ENCODE measurements around the gene TBC1D21.

TBC1D21 gene

GRCh38 chr15:73873889-73874511 lies 636 bp downstream of the TBC1D21 start:
- H3K4me3 ChIP-seq (ENCODE audit: low read length in 2 of 2): no peak overlapping the region
- no peak overlapping the region for H3K27ac ChIP-seq (ENCODE audit: low read length)
- peaks cover 4 to 18% of the 10 kb centered on the region in 2 donors for H3K27me3 ChIP-seq (ENCODE audit: control insufficient read depth in 1 of 2, insufficient read depth in 2 of 2, low read length in 2 of 2)
- no peaks in the 10 kb centered on the region for H3K9me3 ChIP-seq (ENCODE audit: control insufficient read depth in 2 of 2, low read length in 2 of 2)
- no peak overlapping the region for H3K9ac ChIP-seq (ENCODE audit: low read length in 2 of 2)
- no peaks in the 10 kb centered on the region for H3K36me3 ChIP-seq (ENCODE audit: control insufficient read depth in 2 of 2, insufficient read depth in 2 of 2, low read length in 2 of 2)
- H3K4me1 ChIP-seq (ENCODE audit: control insufficient read depth, insufficient read depth, low read length): no peaks in the 10 kb centered on the region

DNA sequence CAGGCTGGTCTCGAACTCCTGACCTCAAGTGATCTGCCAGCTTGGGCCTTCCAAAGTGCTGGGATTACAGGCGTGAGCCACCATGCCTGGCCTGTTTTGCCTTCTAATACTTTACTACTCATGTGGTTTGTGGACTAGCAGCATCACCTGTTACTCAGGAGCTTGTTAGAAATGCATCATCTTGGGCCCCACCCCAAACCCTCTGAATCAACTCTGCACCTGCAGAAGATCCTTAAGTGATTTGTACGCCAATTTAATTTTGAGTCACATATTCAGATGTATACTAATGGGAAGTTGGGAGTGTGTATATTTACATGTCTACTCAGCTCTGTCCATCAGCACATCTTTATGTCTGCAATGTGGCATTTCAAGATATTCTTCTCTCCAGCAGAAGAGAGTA lies 6.1 kb downstream of the TBC1D21 start:
- no peaks in the 10 kb centered on the region for H3K9me3 ChIP-seq (ENCODE audit: control insufficient read depth in 2 of 2, low read length in 2 of 2)
- no peak overlapping the region for H3K4me3 ChIP-seq (ENCODE audit: low read length in 2 of 2)
- no peak overlapping the region for H3K9ac ChIP-seq (ENCODE audit: low read length in 2 of 2)
- no peak overlapping the region for H3K27ac ChIP-seq (ENCODE audit: low read length)
- no peaks in the 10 kb centered on the region for H3K4me1 ChIP-seq (ENCODE audit: control insufficient read depth, insufficient read depth, low read length)
- H3K36me3 ChIP-seq (ENCODE audit: control insufficient read depth in 2 of 2, insufficient read depth in 2 of 2, low read length in 2 of 2): no peaks in the 10 kb centered on the region
- H3K27me3 ChIP-seq (ENCODE audit: control insufficient read depth in 1 of 2, insufficient read depth in 2 of 2, low read length in 2 of 2): peaks cover 0 to 8% of the 10 kb centered on the region in 2 donors

DNA sequence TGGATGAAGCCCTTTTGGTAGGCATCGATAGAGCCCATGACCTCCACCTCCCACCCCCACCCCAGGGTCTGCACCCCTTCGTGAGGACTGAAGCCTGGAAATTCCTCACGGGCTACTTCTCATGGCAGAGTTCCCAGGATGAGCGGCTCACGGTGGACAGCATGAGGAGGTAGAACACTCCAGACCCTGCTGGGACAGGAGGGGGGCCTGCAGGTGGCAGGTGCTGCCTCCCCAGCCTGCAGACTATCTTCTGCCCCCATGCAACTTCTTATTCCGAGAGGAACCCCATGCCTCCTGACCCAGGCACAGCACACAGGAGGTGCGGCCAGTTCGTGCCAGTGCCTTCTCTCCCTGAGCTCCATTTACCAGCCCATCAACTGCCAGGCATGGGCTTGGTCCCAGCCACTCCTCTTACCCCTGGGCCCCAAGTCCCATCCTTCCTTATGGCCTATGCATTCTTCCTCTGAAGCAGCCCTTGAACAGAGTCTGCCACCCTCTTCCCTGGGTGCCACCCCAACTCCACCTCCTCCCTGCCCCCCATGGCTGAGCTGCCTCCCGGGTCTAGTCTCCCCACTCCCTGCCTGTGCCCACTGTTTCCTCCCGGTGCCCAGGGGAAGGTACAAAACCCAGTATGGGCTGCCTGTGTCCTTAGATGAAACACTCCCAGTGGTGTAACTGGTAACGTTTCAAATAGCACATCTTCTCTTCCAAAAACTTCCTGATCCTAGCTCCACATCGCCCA lies 8.4 kb downstream of the TBC1D21 start:
- Histone ChIP-seq H3K27ac (ENCODE audit: low read length) (no peak overlapping the region), H3K27me3 (ENCODE audit: control insufficient read depth in 1 of 2, insufficient read depth in 2 of 2, low read length in 2 of 2) (peaks cover 0 to 10% of the 10 kb centered on the region in 2 donors), H3K9me3 (ENCODE audit: control insufficient read depth in 2 of 2, low read length in 2 of 2) (no peaks in the 10 kb centered on the region), H3K4me1 (ENCODE audit: control insufficient read depth, insufficient read depth, low read length) (no peaks in the 10 kb centered on the region), H3K36me3 (ENCODE audit: control insufficient read depth in 2 of 2, insufficient read depth in 2 of 2, low read length in 2 of 2) (no peaks in the 10 kb centered on the region), H3K9ac (ENCODE audit: low read length in 2 of 2) (no peak overlapping the region), H3K4me3 (ENCODE audit: low read length in 2 of 2) (no peak overlapping the region)

- H3K4me1 ChIP-seq (ENCODE audit: control insufficient read depth, insufficient read depth, low read length): no peaks in the 10 kb centered on the region
- peaks cover 0 to 12% of the 10 kb centered on the region in 2 donors for H3K27me3 ChIP-seq (ENCODE audit: control insufficient read depth in 1 of 2, insufficient read depth in 2 of 2, low read length in 2 of 2)
- no peak overlapping the region for H3K27ac ChIP-seq (ENCODE audit: low read length)
- H3K9me3 ChIP-seq (ENCODE audit: control insufficient read depth in 2 of 2, low read length in 2 of 2): no peaks in the 10 kb centered on the region
- H3K4me3 ChIP-seq (ENCODE audit: low read length in 2 of 2): no peak overlapping the region
- no peaks in the 10 kb centered on the region for H3K36me3 ChIP-seq (ENCODE audit: control insufficient read depth in 2 of 2, insufficient read depth in 2 of 2, low read length in 2 of 2)
- H3K9ac ChIP-seq (ENCODE audit: low read length in 2 of 2): no peak overlapping the region
These were observed 9.5 kb downstream of the TBC1D21 start for GRCh38 chr15:73882761-73883419.

DNA sequence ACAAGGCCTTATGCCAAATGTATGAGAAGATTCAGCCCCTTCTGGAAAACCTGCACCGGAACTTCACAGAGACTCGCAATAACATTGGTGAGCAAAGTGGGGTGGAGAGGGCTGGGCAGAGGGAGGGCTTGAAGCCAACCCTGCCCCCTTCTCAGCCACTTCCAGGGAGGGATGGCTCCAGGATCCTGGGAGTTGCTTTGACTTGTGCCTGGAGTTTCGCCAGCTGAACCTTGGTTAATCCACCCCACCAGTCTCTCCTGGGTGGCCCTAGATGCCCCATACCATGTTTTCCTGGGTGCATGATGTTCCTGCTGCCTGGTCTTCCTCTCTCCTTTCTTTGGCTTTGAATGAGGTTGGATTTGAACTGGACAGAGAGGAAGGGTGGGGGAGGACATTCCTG lies 10.8 kb downstream of the TBC1D21 start:
- Histone ChIP-seq H3K9me3 (ENCODE audit: control insufficient read depth in 2 of 2, low read length in 2 of 2) (no peaks in the 10 kb centered on the region), H3K9ac (ENCODE audit: low read length in 2 of 2) (no peak overlapping the region), H3K27me3 (ENCODE audit: control insufficient read depth in 1 of 2, insufficient read depth in 2 of 2, low read length in 2 of 2) (peaks cover 0 to 13% of the 10 kb centered on the region in 2 donors), H3K4me3 (ENCODE audit: low read length in 2 of 2) (no peak overlapping the region), H3K27ac (ENCODE audit: low read length) (no peak overlapping the region), H3K36me3 (ENCODE audit: control insufficient read depth in 2 of 2, insufficient read depth in 2 of 2, low read length in 2 of 2) (no peaks in the 10 kb centered on the region), H3K4me1 (ENCODE audit: control insufficient read depth, insufficient read depth, low read length) (no peaks in the 10 kb centered on the region)

- Histone ChIP-seq H3K9ac (ENCODE audit: low read length in 2 of 2) (no peak overlapping the region), H3K9me3 (ENCODE audit: control insufficient read depth in 2 of 2, low read length in 2 of 2) (no peaks in the 10 kb centered on the region), H3K27ac (ENCODE audit: low read length) (no peak overlapping the region), H3K4me3 (ENCODE audit: low read length in 2 of 2) (no peak overlapping the region), H3K36me3 (ENCODE audit: control insufficient read depth in 2 of 2, insufficient read depth in 2 of 2, low read length in 2 of 2) (no peaks in the 10 kb centered on the region), H3K27me3 (ENCODE audit: control insufficient read depth in 1 of 2, insufficient read depth in 2 of 2, low read length in 2 of 2) (peaks cover 0 to 14% of the 10 kb centered on the region in 2 donors), H3K4me1 (ENCODE audit: control insufficient read depth, insufficient read depth, low read length) (no peaks in the 10 kb centered on the region)
These were observed 12.8 kb downstream of the TBC1D21 start for GRCh38 chr15:73885954-73886700.

GRCh38 chr15:73886717-73887345 lies 13.5 kb downstream of the TBC1D21 start:
- H3K9me3 ChIP-seq (ENCODE audit: control insufficient read depth in 2 of 2, low read length in 2 of 2): no peaks in the 10 kb centered on the region
- no peaks in the 10 kb centered on the region for H3K4me1 ChIP-seq (ENCODE audit: control insufficient read depth, insufficient read depth, low read length)
- no peaks in the 10 kb centered on the region for H3K36me3 ChIP-seq (ENCODE audit: control insufficient read depth in 2 of 2, insufficient read depth in 2 of 2, low read length in 2 of 2)
- H3K27me3 ChIP-seq (ENCODE audit: control insufficient read depth in 1 of 2, insufficient read depth in 2 of 2, low read length in 2 of 2): peaks cover 0 to 14% of the 10 kb centered on the region in 2 donors
- H3K9ac ChIP-seq (ENCODE audit: low read length in 2 of 2): no peak overlapping the region
- H3K27ac ChIP-seq (ENCODE audit: low read length): no peak overlapping the region
- no peak overlapping the region for H3K4me3 ChIP-seq (ENCODE audit: low read length in 2 of 2)

DNA sequence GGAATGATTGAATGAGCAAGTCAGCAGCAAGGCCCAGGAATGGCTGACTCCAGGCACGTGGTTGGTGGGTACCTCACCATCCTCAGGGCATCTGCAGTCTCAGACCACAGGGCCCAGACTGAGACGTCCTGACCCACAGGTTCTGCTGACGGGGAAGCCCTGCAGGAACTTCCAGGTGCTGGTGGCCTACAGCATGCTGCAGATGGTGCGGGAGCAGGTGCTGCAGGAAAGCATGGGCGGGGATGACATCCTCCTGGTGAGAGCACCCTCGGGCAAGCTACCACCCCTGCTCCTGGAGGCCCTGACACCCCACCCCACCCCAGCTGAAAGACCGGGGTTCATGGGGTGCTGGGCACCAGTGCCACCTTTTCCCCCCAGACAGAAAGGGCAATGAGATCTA lies 14.1 kb downstream of the TBC1D21 start:
- Histone ChIP-seq H3K36me3 (ENCODE audit: control insufficient read depth in 2 of 2, insufficient read depth in 2 of 2, low read length in 2 of 2) (no peaks in the 10 kb centered on the region), H3K4me3 (ENCODE audit: low read length in 2 of 2) (no peak overlapping the region), H3K4me1 (ENCODE audit: control insufficient read depth, insufficient read depth, low read length) (no peaks in the 10 kb centered on the region), H3K27ac (ENCODE audit: low read length) (no peak overlapping the region), H3K27me3 (ENCODE audit: control insufficient read depth in 1 of 2, insufficient read depth in 2 of 2, low read length in 2 of 2) (peaks cover 0 to 14% of the 10 kb centered on the region in 2 donors), H3K9me3 (ENCODE audit: control insufficient read depth in 2 of 2, low read length in 2 of 2) (no peaks in the 10 kb centered on the region), H3K9ac (ENCODE audit: low read length in 2 of 2) (no peak overlapping the region)

- H3K4me1 ChIP-seq (ENCODE audit: control insufficient read depth, insufficient read depth, low read length): no peaks in the 10 kb centered on the region
- peaks cover 0 to 10% of the 10 kb centered on the region in 2 donors for H3K27me3 ChIP-seq (ENCODE audit: control insufficient read depth in 1 of 2, insufficient read depth in 2 of 2, low read length in 2 of 2)
- H3K27ac ChIP-seq (ENCODE audit: low read length): no peak overlapping the region
- H3K9me3 ChIP-seq (ENCODE audit: control insufficient read depth in 2 of 2, low read length in 2 of 2): no peaks in the 10 kb centered on the region
- H3K4me3 ChIP-seq (ENCODE audit: low read length in 2 of 2): no peak overlapping the region
- H3K36me3 ChIP-seq (ENCODE audit: control insufficient read depth in 2 of 2, insufficient read depth in 2 of 2, low read length in 2 of 2): no peaks in the 10 kb centered on the region
- H3K9ac ChIP-seq (ENCODE audit: low read length in 2 of 2): no peak overlapping the region
These were observed 15.1 kb downstream of the TBC1D21 start for GRCh38 chr15:73888224-73889041.
